MM.1S (cell line): Measurements from ENCODE around the gene COL21A1.

ENCODE experiments used
- DNase-seq: peaks from one replicate; pipeline ENCODE4 v3.0.0-alpha.2; 2015
- H2AFZ ChIP-seq: fragments of 300-600 bp; sonication (generic); 2 replicates; pipeline ENCODE4 v1.6.0; 2016; ENCODE audit warnings: antibody characterized with exemption, low read length
- H3F3A ChIP-seq: fragments of 300-600 bp; sonication (generic); 2 replicates; pipeline ENCODE4 v1.6.1; 2016; ENCODE audit warnings: mild to moderate bottlenecking, antibody characterized with exemption, low read length, moderate library complexity, mixed read lengths; ENCODE audit not compliant: insufficient read depth
- H3K27ac ChIP-seq: fragments of 300-600 bp; sonication (generic); 2 replicates; pipeline ENCODE4 v1.5.1; 2016; ENCODE audit warnings: mild to moderate bottlenecking, low read length
- H3K27me3 ChIP-seq: fragments of 300-600 bp; sonication (generic); replicated peaks from 2 replicates; pipeline ENCODE4 v1.6.0; 2016; ENCODE audit warnings: low read length; ENCODE audit not compliant: insufficient read depth
- H3K36me3 ChIP-seq: fragments of 300-600 bp; sonication (generic); replicated peaks from 2 replicates; pipeline ENCODE4 v1.6.1; 2016; ENCODE audit warnings: mild to moderate bottlenecking, low read length, mixed read lengths; ENCODE audit not compliant: insufficient read depth
- H3K4me1 ChIP-seq: fragments of 300-600 bp; sonication (generic); 2 replicates; pipeline ENCODE4 v1.6.1; 2016; ENCODE audit warnings: low read length, mixed read lengths
- H3K4me2 ChIP-seq: fragments of 300-600 bp; sonication (generic); 2 replicates; pipeline ENCODE4 v1.6.0; 2016; ENCODE audit warnings: low read depth, low read length
- H3K4me3 ChIP-seq: fragments of 300-600 bp; sonication (generic); 2 replicates; pipeline ENCODE4 v1.5.1; 2016; ENCODE audit warnings: low read length, mixed read lengths
- H3K79me2 ChIP-seq: fragments of 300-600 bp; sonication (generic); 2 replicates; pipeline ENCODE4 v1.6.1; 2016; ENCODE audit warnings: mixed run types, low read length, mixed read lengths
- H3K9ac ChIP-seq: fragments of 300-600 bp; sonication (generic); 2 replicates; pipeline ENCODE4 v1.6.1; 2016; ENCODE audit warnings: low read length, mixed read lengths
- H3K9me2 ChIP-seq: fragments of 300-600 bp; sonication (generic); replicated peaks from 2 replicates; pipeline ENCODE4 v1.6.1; 2016; ENCODE audit warnings: mild to moderate bottlenecking, low read length, mixed read lengths; ENCODE audit not compliant: insufficient read depth
- H3K9me3 ChIP-seq: fragments of 300-600 bp; sonication (generic); replicated peaks from 2 replicates; pipeline ENCODE4 v1.6.1; 2016; ENCODE audit warnings: mild to moderate bottlenecking, low read length, mixed read lengths; ENCODE audit not compliant: insufficient read depth
- H4K20me1 ChIP-seq: fragments of 300-600 bp; sonication (generic); 2 replicates; pipeline ENCODE4 v1.6.1; 2016; ENCODE audit warnings: mild to moderate bottlenecking, low read length, moderate library complexity, mixed read lengths; ENCODE audit not compliant: insufficient read depth
- CTCF ChIP-seq: fragments of 300-600 bp; sonication (generic); IDR thresholded peaks from 2 replicates; pipeline ENCODE4 v1.5.1; 2016; ENCODE audit warnings: antibody characterized with exemption, low read length, mixed read lengths
- EZH2 ChIP-seq: fragments of 300-600 bp; sonication (generic); optimal IDR thresholded peaks from 2 replicates; pipeline ENCODE3; 2017; ENCODE audit warnings: low read depth, mild to moderate bottlenecking, antibody characterized with exemption, low read length, mixed read lengths
- EZH2phosphoT487 ChIP-seq: fragments of 300-600 bp; sonication (generic); IDR thresholded peaks from 2 replicates; pipeline ENCODE4 v1.6.1; 2018; ENCODE audit warnings: antibody characterized with exemption, low read length

COL21A1 gene

GRCh38 chr6:56255349-56255748, 8.0 kb upstream of the COL21A1 start:
- Histone ChIP-seq H3K4me2 (no peak overlapping the region), H3K9ac (no peak overlapping the region), H3K4me3 (no peak overlapping the region), H3K79me2 (no peaks in the 10 kb centered on the region), H3K4me1 (no peaks in the 10 kb centered on the region), H3K27ac (no peak overlapping the region), H3K27me3 (no peaks in the 10 kb centered on the region), H4K20me1 (no peaks in the 10 kb centered on the region), H3K9me2 (no peaks in the 10 kb centered on the region), H3K9me3 (no peaks in the 10 kb centered on the region), H3F3A (no peaks in the 10 kb centered on the region), H2AFZ (no peak overlapping the region), H3K36me3 (no peaks in the 10 kb centered on the region)
- DNase-seq = no peak
- no peak for TF ChIP-seq EZH2
- no peak for TF ChIP-seq EZH2phosphoT487
- TF ChIP-seq CTCF = no peak

GRCh38 chr6:56250266-56250665, 2.9 kb upstream of the COL21A1 start:
- Histone ChIP-seq H3K9ac (no peak overlapping the region), H3K4me2 (no peak overlapping the region), H3K27me3 (no peaks in the 10 kb centered on the region), H3K4me3 (no peak overlapping the region), H4K20me1 (no peaks in the 10 kb centered on the region), H3K27ac (no peak overlapping the region), H3K79me2 (no peaks in the 10 kb centered on the region), H3K4me1 (no peaks in the 10 kb centered on the region), H2AFZ (no peak overlapping the region), H3K9me3 (no peaks in the 10 kb centered on the region), H3K9me2 (no peaks in the 10 kb centered on the region), H3F3A (no peaks in the 10 kb centered on the region), H3K36me3 (no peaks in the 10 kb centered on the region)
- DNase-seq = no peak
- TF ChIP-seq EZH2 (no peak), EZH2phosphoT487 (no peak), CTCF (no peak)

GRCh38 chr6:56247654-56248122, 308 bp upstream of the COL21A1 start:
- no peaks in the 10 kb centered on the region for H4K20me1 ChIP-seq
- no peak overlapping the region for H2AFZ ChIP-seq
- H3K36me3 ChIP-seq = no peaks in the 10 kb centered on the region
- H3F3A ChIP-seq = no peaks in the 10 kb centered on the region
- no peak overlapping the region for H3K27ac ChIP-seq
- H3K79me2 ChIP-seq = no peaks in the 10 kb centered on the region
- H3K4me3 ChIP-seq = no peak overlapping the region
- TF ChIP-seq CTCF (no peak), EZH2phosphoT487 (no peak), EZH2 (no peak)
- no peak for DNase-seq
- no peaks in the 10 kb centered on the region for H3K4me1 ChIP-seq
- no peaks in the 10 kb centered on the region for H3K9me3 ChIP-seq
- H3K27me3 ChIP-seq = no peaks in the 10 kb centered on the region
- H3K4me2 ChIP-seq = no peak overlapping the region
- no peak overlapping the region for H3K9ac ChIP-seq
- no peaks in the 10 kb centered on the region for H3K9me2 ChIP-seq
